Adipocyte (in vitro differentiated cells): ENCODE measurements around the gene KLHDC10.
A peak's percentile ranks its signal among the peaks of the same experiment; 100 is the strongest.
"Not testable (repeated sequence)": the region's sequence is repeated elsewhere in the genome, so short reads cannot be mapped to it uniquely, and the experiment has no call there.

ENCODE experiments used
- DNase-seq: peaks from one replicate; pipeline ENCODE4 v3.0.0-alpha.2; 2015; ENCODE audit warnings: low read depth
- H3K27me3 ChIP-seq: replicated peaks from 2 replicates; pipeline ENCODE4 v1.7.0; 2013; ENCODE audit warnings: mild to moderate bottlenecking, low read length, moderate library complexity; ENCODE audit not compliant: control insufficient read depth, insufficient read depth
- H3K36me3 ChIP-seq: 2 replicates; pipeline ENCODE4 v1.7.0; 2013; ENCODE audit warnings: low read length, mild to moderate bottlenecking, moderate library complexity; ENCODE audit not compliant: control insufficient read depth, insufficient read depth, severe bottlenecking
- H3K4me1 ChIP-seq: 2 replicates; pipeline ENCODE4 v1.7.0; 2013; ENCODE audit warnings: mild to moderate bottlenecking, low read length, moderate library complexity; ENCODE audit not compliant: control insufficient read depth, insufficient read depth
- H3K4me3 ChIP-seq: 2 replicates; pipeline ENCODE4 v1.7.0; 2013; ENCODE audit warnings: mild to moderate bottlenecking, low read length, moderate library complexity
- H3K9ac ChIP-seq: 2 replicates; pipeline ENCODE4 v1.7.0; 2013; ENCODE audit warnings: mild to moderate bottlenecking, low read length, moderate library complexity
- H3K9me3 ChIP-seq: 2 replicates; pipeline ENCODE4 v1.7.0; 2013; ENCODE audit warnings: mild to moderate bottlenecking, low read length, moderate library complexity; ENCODE audit not compliant: control insufficient read depth

Gene KLHDC10

GRCh38 chr7:130069978-130070860 is at the start of gene KLHDC10:
KLHDC10 (plus strand) TSS chr7:130070534; CDS start chr7:130070644, 110 bp downstream.
- H3K9me3 ChIP-seq, result no peaks in the 10 kb centered on the region
- H3K9ac ChIP-seq, result peak within 1 kb of the TSS; percentile 93
- H3K4me1 ChIP-seq, result peaks cover 34% of the 10 kb centered on the region

GRCh38 chr7:130021105-130021834 is 49.1 kb upstream of the KLHDC10 start:
- H3K9me3 ChIP-seq, result no peaks in the 10 kb centered on the region
- peaks cover 7% of the 10 kb centered on the region for H3K4me1 ChIP-seq
- no peaks in the 10 kb centered on the region for H3K27me3 ChIP-seq
- peaks cover 68% of the 10 kb centered on the region for H3K36me3 ChIP-seq
- H3K9ac ChIP-seq, result no peak overlapping the region
- no peak overlapping the region for H3K4me3 ChIP-seq
- no peak for DNase-seq

More at GRCh38 chr7:130069978-130070860, at the start of gene KLHDC10:
- Histone ChIP-seq H3K27me3 (no peaks in the 10 kb centered on the region), H3K4me3 (peak within 1 kb of the TSS; percentile 96), H3K36me3 (no peaks in the 10 kb centered on the region)
- peak; percentile 99 for DNase-seq

GRCh38 chr7:130022115-130022514 is 48.2 kb upstream of the KLHDC10 start:
- H3K9me3 ChIP-seq, result no peaks in the 10 kb centered on the region
- peaks cover 72% of the 10 kb centered on the region for H3K36me3 ChIP-seq
- no peak overlapping the region for H3K4me3 ChIP-seq
- H3K9ac ChIP-seq, result no peak overlapping the region
- peaks cover 8% of the 10 kb centered on the region for H3K4me1 ChIP-seq
- no peaks in the 10 kb centered on the region for H3K27me3 ChIP-seq
- no peak for DNase-seq

GRCh38 chr7:130022623-130023175 is 47.6 kb upstream of the KLHDC10 start:
- Histone ChIP-seq H3K27me3 (no peaks in the 10 kb centered on the region), H3K9ac (no peak overlapping the region), H3K36me3 (peaks cover 73% of the 10 kb centered on the region), H3K4me1 (peaks cover 8% of the 10 kb centered on the region), H3K9me3 (no peaks in the 10 kb centered on the region), H3K4me3 (no peak overlapping the region)
- no peak for DNase-seq

GRCh38 chr7:130024390-130024789 is 45.9 kb upstream of the KLHDC10 start:
- Histone ChIP-seq H3K4me3 (no peak overlapping the region), H3K27me3 (no peaks in the 10 kb centered on the region), H3K36me3 (peaks cover 75% of the 10 kb centered on the region), H3K4me1 (peaks cover 8% of the 10 kb centered on the region), H3K9me3 (no peaks in the 10 kb centered on the region), H3K9ac (no peak overlapping the region)
- no peak for DNase-seq

GRCh38 chr7:130032698-130033097 is 37.6 kb upstream of the KLHDC10 start:
- H3K9me3 ChIP-seq, result no peaks in the 10 kb centered on the region
- no peak for DNase-seq
- H3K9ac ChIP-seq, result no peak overlapping the region
- no peak overlapping the region for H3K4me3 ChIP-seq
- no peaks in the 10 kb centered on the region for H3K27me3 ChIP-seq
- H3K36me3 ChIP-seq, result peaks cover 44% of the 10 kb centered on the region
- no peaks in the 10 kb centered on the region for H3K4me1 ChIP-seq

- Histone ChIP-seq H3K36me3 (peaks cover 45% of the 10 kb centered on the region), H3K9me3 (no peaks in the 10 kb centered on the region), H3K9ac (no peak overlapping the region), H3K4me1 (no peaks in the 10 kb centered on the region), H3K27me3 (no peaks in the 10 kb centered on the region), H3K4me3 (no peak overlapping the region)
- DNase-seq, result peak; percentile 59
These were observed 32.6 kb upstream of the KLHDC10 start for GRCh38 chr7:130037703-130038102.

- Histone ChIP-seq H3K27me3 (no peaks in the 10 kb centered on the region), H3K9ac (no peak overlapping the region), H3K4me3 (no peak overlapping the region), H3K4me1 (no peaks in the 10 kb centered on the region), H3K36me3 (peaks cover 56% of the 10 kb centered on the region), H3K9me3 (no peaks in the 10 kb centered on the region)
- no peak for DNase-seq
These were observed 29.8 kb upstream of the KLHDC10 start for GRCh38 chr7:130040576-130040975.

GRCh38 chr7:130047831-130048230 is 22.5 kb upstream of the KLHDC10 start:
- H3K36me3 ChIP-seq, result peaks cover 22% of the 10 kb centered on the region
- no peak overlapping the region for H3K9ac ChIP-seq
- no peaks in the 10 kb centered on the region for H3K9me3 ChIP-seq
- no peak overlapping the region for H3K4me3 ChIP-seq
- no peaks in the 10 kb centered on the region for H3K27me3 ChIP-seq
- H3K4me1 ChIP-seq, result peaks cover 11% of the 10 kb centered on the region
- DNase-seq, result no peak

GRCh38 chr7:130048906-130049305 is 21.4 kb upstream of the KLHDC10 start:
- H3K4me3 ChIP-seq, result no peak overlapping the region
- H3K9ac ChIP-seq, result no peak overlapping the region
- DNase-seq, result no peak
- no peaks in the 10 kb centered on the region for H3K9me3 ChIP-seq
- H3K36me3 ChIP-seq, result peaks cover 12% of the 10 kb centered on the region
- H3K4me1 ChIP-seq, result peaks cover 11% of the 10 kb centered on the region
- H3K27me3 ChIP-seq, result no peaks in the 10 kb centered on the region

- DNase-seq, H3K9me3 ChIP-seq, H3K36me3 ChIP-seq, H3K27me3 ChIP-seq, H3K4me3 ChIP-seq, H3K9ac ChIP-seq: not testable (repeated sequence)
- H3K4me1 ChIP-seq, result peaks cover 11% of the 10 kb centered on the region
These were observed 18.1 kb upstream of the KLHDC10 start for GRCh38 chr7:130052250-130052649.
